Stimulated activated CD8-positive, alpha-beta memory T cell treated with anti-CD3 and anti-CD28 coated beads, Interleukin-4, amount 100 ng/mL, for 24 hours (primary cell): Measurements from ENCODE around the gene TMEM214.

Source experiments
- DNase-seq: peaks from one replicate; pipeline ENCODE4 v3.0.0-alpha.2; 2020; ENCODE audit warnings: low read depth

TMEM214 gene, protein sequence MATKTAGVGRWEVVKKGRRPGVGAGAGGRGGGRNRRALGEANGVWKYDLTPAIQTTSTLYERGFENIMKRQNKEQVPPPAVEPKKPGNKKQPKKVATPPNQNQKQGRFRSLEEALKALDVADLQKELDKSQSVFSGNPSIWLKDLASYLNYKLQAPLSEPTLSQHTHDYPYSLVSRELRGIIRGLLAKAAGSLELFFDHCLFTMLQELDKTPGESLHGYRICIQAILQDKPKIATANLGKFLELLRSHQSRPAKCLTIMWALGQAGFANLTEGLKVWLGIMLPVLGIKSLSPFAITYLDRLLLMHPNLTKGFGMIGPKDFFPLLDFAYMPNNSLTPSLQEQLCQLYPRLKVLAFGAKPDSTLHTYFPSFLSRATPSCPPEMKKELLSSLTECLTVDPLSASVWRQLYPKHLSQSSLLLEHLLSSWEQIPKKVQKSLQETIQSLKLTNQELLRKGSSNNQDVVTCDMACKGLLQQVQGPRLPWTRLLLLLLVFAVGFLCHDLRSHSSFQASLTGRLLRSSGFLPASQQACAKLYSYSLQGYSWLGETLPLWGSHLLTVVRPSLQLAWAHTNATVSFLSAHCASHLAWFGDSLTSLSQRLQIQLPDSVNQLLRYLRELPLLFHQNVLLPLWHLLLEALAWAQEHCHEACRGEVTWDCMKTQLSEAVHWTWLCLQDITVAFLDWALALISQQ

DNA sequence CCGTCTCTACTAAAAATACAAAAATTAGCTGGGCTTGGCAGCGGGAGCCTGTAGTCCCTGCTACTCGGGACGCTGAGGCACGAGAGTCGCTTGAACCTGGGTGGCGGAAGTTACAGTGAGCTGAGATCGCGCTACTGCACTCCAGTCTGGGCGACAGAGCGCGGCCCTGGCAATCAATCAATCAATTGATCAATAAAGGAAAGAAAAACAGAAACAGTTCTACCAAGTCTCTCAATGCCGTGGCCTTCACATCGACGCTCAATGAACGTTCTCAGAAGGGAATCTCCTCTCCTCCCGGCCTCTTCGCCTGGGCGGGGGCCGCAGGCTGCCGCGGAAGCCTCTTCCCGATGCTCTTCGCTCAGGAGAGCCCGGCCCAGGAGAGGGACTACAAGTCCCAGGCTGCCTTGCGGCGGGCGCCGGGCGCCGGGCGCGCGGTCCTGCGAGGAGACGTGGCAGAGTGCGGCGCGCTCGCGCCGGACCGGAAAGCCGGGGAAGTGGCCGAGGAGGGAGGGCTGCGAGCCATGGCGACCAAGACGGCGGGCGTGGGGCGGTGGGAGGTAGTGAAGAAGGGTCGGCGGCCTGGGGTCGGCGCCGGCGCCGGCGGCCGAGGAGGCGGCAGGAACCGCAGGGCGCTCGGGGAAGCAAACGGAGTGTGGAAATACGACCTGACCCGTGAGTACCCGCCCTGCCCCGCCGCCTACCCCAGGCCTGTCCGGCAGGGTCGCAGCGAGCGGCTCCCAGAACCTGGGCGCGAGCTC is at the start of gene TMEM214:
TMEM214 (plus strand) TSS at position 471 of the 758 bp plus-strand sequence; CDS start at position 522, 51 bp downstream.
- DNase-seq, result peak; percentile 77

DNA sequence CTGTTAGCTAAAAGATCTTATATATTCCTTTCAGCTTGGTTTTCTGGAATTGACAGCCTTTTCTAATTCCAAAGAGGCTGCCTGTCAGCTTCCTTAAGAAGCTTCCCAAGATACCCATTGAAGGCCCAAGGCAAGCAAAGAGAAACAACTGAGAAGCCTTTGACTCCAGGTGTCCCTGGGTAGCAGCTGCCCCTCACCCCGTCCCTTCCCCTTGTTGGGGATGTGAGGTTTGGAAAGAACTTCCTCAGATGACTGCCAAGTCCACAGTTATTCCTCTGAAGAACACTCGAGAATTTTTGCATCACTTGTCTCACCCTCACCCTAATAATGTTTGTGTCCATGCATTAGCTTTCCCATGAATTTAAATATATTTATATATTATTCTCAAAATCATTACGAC is 49.0 kb upstream of the TMEM214 start:
- no peak for DNase-seq

DNA sequence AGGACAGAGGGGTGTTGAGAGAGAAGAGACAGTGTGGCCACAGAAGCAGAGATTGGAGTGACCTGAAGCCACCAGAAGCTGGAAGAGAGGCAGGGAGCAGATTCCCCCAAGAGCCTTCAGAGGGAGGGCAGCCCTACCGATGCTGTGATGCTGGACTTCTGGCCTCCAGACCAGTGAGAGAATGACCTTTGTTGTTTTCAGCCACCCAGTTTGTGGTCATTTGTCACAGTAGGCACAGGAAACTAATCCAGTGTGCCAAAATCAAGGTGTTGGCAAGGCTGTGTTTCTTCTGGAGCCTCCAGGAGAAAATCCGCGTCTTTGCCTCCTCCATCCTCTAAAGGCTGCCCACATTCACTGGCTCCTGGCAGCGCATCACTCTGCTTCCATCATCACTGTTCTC is 47.0 kb upstream of the TMEM214 start:
- no peak for DNase-seq

DNA sequence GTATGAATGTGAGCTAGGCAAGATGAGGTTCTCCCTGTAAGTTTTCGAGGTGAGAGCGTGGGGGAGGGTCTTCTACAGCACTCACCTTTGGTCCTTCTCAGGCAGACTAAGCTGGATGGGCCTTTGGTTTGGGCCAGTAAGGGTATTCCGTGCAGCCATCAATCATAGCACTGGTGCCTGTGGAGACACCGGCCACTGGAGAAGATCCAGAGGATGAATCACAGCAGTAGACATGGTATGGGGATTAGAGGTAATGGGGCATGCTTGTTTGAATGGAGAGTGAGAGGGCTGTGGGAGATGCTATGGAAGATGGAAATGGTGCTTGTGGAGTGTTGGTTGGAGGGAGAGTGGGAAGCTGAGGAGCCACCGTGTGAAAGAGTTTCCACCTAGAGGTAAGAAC is 46.2 kb upstream of the TMEM214 start:
- DNase-seq, result no peak

DNA sequence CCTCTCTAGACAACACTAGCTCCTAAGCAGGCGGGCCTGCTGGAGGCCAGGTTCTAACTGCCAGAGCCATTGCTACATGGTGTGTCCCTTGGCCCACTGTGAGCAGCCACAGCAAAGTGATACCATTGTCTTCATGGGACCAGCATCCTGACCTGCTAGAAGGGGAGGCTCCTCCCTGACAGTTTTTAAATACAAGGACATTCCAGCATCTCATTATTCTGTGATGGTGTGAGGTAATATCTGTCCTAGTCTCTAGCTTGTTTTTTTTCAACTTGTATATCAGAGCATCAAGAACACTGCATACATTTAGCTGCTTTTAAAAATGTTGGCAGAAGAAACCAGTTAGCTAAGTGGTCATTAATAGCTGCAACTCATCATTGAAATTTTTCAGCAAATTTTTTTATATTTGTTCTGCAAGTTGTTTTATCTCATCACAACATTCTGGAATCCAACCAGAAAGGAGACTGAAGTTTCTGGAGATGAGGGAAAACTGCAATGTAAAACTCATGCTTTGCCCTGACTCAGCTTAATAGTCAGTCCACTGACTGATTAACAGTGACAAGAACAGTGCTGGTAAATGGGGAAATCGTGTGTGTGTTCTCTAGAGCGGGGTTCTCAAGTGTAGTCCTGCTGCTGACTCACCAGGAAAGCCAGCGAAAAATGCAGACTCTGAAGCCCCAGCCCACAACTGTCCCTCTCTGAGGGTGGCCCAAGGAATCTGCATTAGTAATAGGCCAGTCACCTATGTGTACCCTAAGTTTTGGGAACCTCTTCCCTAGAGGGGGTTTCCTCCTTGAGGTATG is 44.5 kb upstream of the TMEM214 start:
- DNase-seq, result no peak

DNA sequence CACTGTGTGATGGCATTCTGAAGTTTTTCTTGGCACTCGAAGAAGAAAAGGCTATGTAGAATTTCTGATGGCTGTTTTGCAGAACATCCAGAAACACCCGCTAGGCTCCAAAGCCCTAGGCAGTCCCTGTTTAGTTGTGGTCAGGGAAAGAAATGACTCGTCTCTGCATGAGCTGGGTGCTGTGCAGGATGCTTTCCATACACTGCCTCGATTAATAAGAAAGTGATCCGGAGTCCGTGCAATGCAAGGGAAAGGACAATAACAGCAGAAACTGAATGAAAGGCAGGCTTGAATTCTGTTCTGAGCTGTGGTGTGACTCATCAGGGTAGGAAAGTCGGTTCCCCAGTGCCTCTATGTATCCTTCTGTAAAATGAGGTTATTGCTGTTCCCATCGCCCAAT is 43.6 kb upstream of the TMEM214 start:
- DNase-seq, result no peak

DNA sequence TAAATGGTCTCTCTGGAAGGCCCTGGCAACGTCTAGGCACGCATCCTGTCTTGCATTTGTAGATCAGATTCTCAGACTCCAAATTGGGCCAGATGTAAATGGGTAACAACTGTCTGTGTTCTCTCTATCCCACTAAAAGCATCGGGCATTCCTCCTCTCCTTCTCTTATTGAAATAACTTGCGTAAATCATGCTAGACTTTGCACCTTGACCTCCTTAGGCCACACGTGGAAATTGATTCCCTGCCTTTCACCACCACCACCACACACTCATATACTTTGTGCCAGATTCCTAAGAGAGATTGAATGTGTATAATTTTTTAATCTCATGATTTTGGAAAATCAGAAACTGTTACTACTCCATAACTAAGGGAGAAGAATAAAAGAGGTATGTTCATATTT is 41.0 kb upstream of the TMEM214 start:
- no peak for DNase-seq

DNA sequence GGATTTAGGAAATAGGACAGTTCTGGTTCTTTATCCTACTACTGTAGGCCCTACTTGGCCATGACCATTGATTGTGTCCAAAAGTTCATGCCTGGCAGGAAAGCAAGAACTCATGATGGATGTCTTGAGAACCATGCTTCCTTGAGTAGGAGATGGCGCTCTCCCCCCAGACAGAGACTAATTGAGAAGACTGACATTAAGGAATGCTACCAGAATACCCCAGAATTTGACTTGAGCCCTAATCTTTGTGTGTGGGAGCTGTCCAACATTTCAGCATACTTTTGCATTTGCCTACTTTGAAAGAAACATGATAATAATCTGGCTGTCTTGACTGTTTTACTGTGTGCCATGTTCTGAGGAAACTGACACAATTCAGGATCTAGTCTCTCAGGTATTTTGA is 39.0 kb upstream of the TMEM214 start:
- DNase-seq, result no peak

DNA sequence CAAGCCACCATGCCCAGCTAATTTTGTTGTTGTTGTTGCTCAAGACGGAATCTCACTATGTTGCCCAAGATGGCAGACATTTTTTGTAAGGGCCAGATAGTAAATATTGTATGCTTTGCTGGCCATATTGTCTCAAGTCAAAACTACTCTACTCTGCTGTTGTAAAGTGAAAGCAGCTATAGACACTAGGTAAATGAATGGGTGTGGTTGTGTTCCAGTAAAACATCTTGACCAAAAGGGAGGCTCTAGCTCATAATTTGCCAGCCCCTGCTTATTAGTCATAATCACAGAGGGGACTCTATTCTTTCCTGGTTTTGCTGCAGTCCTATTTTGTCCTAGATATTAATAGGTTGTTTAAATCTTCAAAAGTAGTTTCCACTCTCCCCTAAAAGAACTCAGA is 37.8 kb upstream of the TMEM214 start:
- no peak for DNase-seq

DNA sequence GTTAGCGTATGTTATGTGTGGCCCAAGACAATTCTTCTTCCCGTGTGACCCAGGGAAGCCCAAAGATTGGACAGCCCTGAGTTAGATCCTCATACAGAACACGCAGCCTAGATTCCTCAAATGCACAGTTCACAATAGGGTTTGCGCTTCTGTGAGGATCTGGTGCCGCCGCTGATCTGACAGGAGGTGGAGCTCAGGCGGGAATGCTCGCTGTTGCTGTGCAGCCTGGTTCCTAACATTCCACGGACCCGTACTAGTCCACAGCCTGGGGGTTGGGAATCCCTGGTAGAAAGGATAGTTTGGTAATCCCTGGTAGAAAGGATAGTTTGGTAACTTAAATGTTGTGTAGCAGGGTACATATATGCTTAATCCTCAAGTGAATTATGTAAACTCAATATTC is 35.4 kb upstream of the TMEM214 start:
- no peak for DNase-seq

DNA sequence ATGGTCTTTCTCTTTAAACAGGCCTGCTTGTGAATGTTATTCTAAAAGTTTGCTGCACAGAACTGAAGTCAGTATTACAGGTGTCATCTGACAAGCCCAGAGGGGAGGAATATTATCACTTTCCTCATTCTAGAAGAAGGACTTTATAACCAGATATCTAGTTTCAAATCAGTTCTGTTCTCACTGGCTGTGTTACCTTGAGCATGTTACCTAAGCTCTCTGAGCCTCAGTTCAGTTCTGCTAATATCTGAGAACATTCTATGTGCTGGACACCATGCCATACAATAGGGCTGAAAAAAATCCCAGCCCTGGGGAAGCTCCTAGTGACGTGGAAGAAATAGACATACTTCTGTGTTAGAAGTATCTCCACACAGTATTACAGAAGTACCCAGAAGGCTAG is 34.4 kb upstream of the TMEM214 start:
- no peak for DNase-seq

DNA sequence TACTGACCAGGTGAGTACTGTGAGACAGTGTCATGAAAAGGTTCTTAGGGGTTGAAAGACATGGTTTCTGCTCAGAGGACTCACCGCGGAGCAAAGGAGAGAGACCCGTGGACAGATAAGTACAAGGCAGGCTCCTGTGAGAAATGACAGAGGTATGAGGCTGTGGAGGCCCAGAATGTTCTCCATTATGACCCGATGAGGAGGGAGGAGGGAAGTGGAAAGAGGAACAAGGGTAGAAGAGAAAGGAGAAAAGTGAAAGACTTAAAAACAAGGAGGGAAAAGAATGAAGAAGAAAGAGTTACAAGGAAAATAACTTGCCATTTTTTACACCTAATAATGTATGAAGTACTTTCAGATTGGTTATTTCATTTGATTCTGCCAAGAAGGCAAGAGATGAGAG is 32.5 kb upstream of the TMEM214 start:
- no peak for DNase-seq

DNA sequence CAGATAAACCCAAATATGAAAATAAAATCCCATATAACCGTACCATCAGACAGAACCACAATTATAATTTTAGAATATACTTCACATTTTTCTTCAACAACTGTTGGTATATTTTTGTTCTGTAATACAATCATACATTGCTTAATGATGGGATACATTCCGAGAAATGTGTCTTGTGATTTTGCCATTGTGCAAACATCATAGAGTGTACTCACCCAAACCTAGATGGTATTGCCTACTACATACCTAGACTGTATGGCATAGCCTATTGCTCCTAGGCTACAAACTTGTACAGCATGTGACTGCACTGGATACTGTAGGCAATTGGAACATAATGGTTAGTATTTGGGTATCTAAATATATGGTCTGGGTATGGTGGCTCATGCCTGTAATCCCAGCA is 31.8 kb upstream of the TMEM214 start:
- no peak for DNase-seq

DNA sequence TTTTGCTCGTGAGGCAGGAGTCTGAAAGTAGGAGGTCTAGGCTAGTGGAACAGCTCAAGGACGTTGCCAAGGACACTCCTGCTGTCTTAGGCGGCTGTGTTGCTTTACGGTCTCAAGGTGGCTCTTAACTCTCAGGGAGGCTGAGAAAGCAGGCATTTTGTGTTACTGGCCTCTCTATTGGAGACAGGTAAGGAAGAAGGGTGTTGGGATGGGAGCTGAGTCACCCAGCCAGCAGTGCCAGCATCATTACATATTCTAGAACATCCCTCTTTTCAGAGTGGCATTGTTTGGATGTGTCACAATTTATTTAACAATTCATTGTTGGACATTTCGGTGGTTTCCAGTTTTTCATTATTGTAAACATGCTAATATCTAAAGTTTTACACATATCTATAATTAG is 30.8 kb upstream of the TMEM214 start:
- no peak for DNase-seq

DNA sequence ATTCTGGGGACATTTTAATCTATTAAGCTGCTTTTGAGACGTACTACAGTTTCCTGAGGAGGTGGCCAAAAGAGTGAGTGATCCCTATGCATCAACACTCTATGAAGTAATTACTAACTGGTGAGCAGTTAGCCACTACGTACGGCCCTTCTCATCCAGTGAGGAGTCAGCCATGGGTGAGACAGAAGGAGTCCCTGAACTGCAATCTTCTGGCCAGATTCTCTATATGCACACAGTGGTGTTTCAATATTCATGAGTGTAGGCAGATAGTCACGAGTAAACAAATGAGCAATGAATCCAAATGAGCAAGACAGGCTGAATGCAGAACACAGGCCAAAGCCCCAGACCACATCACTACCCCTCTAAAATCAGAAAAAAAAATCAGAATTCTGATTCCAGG is 29.8 kb upstream of the TMEM214 start:
- no peak for DNase-seq

DNA sequence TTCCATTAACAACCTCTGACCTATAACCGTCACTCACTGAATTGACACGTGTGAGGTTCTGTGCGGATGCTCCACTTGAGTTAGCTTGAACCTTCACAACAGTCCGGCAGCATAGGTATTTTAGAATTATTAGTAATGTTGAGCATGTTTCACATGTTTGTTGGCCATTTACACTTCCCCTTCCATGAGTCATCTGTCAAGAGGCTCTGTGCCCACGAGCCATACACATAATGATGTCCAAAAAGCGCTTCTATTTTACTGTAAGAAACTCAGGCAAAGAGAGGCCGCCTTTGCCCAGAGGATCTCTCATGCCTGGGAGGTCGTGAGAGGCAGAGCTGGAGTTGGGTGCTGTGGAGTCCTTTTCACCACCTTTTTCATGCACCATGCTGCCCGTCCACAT is 28.9 kb upstream of the TMEM214 start:
- DNase-seq, result no peak

DNA sequence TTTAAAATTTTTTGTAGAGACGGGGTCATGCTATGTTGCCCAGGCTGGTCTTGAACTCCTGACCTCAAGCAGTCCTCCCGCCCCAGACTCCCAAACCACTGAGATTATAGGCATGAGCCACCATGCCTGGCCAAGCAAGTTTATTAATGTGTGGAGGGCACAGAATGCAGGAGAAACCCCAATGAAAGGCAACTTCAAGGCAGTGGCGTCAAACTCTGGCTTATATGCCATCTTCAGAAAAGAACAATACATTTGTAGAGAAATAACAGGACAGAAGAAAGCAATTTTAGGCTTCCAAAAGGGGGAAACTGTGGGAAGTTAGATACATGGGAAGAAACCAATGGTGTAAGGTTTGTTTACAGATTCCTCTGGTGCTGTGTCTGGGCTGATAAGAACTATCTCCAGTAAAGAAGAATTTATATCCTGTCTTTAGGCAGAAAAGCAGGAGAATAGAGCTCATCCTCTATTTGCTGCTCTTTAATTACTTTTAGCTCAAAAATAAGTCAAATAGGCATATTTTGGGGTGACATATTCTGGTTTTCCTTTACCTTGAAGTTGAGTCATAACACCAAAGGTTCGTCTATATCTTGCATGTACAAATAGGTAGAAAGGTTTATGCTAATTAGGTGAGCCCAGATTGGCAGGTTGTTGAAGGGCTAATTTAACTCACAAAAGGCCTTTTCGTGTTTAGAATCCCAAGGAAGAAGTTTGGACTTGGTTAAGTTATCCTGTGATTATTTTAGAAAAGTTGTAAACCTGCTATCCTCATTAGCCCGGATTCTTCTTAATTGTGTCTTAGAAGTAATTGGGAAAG is 26.0 kb upstream of the TMEM214 start:
- DNase-seq, result no peak

DNA sequence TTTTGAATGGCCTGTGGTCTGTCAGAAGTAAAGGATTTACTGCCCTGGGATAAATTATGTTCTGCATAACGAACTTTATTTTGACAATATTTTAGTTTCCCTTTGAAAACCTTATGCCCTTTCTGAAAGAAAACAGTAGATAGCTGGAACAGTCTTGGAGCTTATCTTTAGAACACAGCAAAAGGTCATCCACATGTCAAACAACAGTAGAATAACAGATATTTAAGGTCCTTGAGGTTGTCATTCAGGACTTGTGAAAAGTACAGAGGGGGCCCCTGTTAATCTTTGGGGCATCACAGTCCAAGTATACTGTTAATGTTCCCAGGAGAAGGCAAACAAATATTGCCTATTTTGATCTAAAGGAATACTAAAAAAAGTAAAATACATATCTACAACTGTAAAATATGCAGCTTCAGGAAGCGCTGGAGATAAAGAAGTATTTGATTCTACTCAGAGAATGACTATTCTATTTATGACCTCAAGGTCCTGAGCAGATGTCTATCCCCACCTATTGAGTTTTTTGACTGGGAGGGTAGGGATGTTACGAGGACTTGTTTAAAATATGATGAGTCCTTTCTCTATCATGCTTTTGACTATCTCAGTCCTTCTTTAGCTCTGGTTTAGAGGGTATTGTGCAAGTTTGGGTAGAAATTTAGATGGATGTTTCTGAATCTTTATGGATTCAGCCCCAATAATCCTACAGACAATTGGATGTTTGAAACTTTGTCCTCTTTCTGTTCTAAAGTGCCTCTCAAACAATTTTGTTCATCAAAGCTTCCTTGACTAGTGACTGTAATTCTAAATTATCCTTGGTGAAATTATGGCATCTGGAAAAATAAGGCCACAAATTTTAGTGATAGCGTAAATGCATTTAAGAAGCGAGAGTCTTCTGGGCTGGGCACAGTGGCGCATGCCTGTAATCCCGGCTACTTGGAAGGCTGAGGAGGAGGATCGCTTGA is 25.1 kb upstream of the TMEM214 start:
- DNase-seq, result no peak

DNA sequence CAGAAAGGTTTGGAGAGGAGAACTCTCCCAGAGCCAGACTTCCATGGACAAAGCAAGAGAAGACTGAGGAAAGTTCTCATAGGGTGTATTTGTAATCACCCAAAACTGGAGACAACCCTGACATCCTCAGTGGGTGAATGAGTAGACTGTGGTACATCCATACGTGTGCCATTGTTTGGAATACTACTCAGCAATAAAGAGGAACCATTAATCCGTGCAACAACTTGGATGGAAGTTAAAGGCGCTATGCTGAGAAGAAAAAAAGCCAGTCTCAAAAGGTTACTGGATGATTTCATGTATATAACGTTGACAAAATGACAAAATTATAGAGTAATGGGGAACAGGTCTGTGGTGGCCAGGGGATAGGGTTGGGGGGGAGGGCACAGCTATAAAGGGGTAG is 24.1 kb upstream of the TMEM214 start:
- DNase-seq, result no peak

DNA sequence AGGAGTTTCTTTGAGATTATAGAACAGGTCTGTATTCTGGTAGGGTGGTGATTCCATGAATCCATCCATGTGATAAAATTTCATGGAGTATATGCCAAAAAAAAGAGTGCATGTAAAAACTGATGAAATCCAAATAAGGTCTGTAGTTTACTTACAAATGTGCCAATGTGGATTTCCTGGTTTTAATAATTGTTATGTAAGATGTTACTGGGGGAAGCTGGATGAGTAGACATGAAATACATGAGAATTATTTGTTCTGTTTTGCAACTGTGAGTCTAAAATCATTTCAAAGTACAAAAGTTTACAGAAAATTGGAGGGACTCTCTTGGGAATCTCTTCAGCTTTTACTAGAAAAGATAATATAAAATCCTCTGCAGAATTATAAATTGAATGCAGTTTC is 23.7 kb upstream of the TMEM214 start:
- DNase-seq, result no peak
